ENCODE results near the gene AKIP1.

AKIP1 gene

DNA sequence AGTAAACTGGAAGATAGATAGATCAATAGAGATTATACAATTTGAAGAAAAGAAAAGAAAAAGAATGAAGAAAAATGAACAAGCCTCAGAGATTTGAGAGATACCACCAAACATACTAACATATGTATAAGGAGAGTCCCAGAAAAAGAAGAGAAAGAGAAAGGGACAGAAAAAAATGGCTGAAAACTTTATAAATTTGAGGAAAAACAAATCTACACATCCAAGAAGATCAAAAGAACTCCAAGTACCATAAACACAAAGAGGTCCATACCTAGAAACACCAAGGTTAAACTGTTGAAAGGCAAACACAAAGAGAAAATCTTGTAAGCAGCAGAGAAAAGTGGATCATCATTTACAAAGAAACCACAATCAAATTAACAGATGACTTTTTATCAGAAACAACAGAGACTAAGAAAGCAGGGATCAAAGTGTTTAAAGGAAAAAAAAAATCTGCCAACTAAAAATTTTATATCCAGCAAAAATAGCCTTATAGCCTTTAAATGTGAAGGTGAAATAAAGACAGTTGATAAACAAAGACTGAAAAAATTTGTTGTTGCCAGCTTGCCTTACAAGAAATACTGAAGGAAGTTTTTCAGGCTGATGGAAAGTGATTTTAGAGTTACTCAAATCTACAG, 11.8 kb upstream of the AKIP1 start:
- DNase-seq: no peak
- TF ChIP-seq GATA1 (IDR thresholded peaks at IDR 0.05; ENCODE audit: low read depth, low read length) (no peak), POLR2A (IDR thresholded peaks at IDR 0.05; ENCODE audit: low read length) (no peak)

DNA sequence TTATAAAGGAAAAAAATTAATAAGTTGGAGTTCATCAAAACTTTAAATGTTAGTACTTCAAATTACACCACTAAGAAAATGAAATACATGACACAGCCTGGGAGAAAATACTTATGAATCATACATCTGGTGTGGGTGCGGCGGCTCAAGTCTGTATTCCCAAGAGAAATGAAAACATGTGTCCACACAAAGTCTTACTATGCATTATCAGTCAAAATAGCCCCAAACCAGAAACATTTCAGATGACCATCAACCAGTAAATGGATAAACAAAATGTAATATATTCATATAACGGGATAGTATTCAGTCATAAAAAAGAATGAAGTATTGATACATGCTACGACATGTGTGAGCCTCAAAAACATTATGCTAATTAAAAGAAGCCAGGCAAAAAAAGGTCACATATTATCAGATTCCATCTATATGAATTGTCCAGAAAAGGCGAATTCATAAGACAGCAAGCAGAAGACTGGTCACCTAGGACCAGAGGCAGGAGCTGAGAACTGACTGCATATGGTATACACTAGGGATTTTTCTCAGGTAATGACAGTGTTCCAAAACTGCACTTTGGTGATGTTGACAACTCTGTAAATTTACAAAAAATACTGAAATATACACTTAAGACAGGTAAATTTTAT, 5.3 kb upstream of the AKIP1 start:
- DNase-seq: no peak
- TF ChIP-seq POLR2A (IDR thresholded peaks at IDR 0.05; ENCODE audit: low read length) (no peak), GATA1 (IDR thresholded peaks at IDR 0.05; ENCODE audit: low read depth, low read length) (no peak)

DNA sequence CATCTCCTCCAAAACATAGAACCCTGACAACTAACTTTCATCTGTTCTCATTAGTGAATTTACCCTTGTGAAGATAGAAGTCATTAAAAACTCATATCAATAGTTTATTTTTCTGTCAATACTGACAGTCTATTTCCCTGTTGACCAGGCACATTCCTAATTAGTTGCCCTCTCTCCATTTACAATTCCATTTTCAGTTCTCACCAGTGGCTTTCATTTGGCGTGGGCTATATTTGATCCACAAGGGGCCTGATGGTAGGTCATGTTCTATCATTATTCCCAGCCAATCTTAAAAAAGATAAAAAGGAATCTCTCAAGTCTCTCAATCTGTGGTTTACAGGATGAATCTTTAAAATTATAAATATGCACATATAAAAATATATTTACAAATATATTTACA, 3.9 kb upstream of the AKIP1 start:
- TF ChIP-seq GATA1 (IDR thresholded peaks at IDR 0.05; ENCODE audit: low read depth, low read length) (no peak), POLR2A (IDR thresholded peaks at IDR 0.05; ENCODE audit: low read length) (no peak)
- DNase-seq: no peak

DNA sequence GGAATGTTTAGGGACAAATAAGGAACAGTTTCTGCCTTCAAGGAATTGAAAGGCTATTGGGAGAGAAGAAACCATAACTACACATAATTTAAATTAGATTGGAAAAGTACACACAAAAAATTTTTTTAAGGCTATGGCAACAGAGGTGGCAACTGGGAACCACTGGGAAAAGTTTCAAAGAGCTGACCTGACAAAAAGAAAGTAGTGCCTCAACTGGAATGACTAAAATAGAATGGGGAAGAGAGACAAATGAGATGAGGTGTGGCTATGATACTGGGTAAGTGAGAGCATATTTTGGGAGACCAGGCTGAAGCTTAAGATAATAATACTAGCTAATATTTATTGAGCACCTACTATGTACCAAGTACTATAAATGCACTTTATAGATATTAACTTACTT, 2.9 kb upstream of the AKIP1 start:
- TF ChIP-seq POLR2A (IDR thresholded peaks at IDR 0.05; ENCODE audit: low read length) (no peak), GATA1 (IDR thresholded peaks at IDR 0.05; ENCODE audit: low read depth, low read length) (no peak)
- DNase-seq: no peak

DNA sequence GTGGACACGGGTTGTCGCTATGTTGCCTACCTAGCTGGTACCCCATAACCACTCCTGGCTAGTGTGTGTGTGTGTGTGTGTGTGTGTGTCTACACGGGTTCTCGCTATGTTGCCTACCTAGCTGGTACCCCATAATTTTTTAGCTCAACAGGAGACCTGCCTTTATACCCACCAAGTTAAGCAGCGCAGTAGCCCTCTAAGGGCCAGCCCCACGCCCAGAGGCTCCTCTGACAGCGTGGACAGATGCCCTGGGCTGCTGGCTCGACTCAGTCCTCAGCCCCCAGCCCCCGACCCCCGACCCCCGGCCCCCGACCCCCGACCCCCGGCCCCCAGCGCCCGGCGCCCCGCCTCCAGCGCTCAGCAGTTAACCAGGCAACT, 351 bp upstream of the AKIP1 start:
- TF ChIP-seq POLR2A (IDR thresholded peaks at IDR 0.05; ENCODE audit: low read length): no peak
- no peak for TF ChIP-seq GATA1 (IDR thresholded peaks at IDR 0.05; ENCODE audit: low read depth, low read length)
- no peak for DNase-seq

DNA sequence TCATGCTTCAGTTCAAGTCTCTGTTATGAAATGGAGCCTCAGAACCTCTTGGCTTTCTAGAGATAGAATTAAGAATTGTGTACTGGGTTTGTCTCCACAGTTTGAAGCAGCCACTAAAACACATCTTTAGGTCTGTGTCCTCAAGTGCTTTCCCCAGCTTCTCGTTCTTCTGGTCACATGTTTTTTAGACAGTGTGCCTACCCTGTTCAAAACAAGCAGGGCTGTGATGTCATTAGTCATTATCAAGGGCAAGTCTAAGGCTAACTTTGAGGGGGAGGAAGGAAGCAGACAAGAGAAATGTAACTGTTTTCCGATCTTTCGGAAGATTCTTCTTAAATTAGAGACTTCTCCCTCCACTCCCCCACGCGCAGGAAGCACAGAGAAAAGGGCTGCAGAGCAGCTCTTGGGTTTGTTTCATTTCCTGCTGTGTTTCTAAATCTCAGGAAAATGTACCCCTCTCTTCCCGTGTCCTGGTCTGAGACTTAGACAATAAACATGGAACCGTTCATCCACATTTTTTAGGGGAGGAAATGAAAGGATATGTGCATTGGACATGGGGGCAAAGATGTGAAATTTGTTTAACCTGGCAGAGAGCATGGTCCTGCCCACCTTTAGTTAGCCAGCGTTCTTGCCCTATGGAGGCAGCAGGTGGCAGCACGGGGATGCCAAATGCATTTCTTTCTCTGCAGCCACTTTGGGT, 3.1 kb downstream of the AKIP1 start:
- DNase-seq: peak; percentile 59 to 68
- TF ChIP-seq GATA1 (IDR thresholded peaks at IDR 0.05; ENCODE audit: low read depth, low read length): no peak
- peak; percentile 54 for TF ChIP-seq POLR2A (IDR thresholded peaks at IDR 0.05; ENCODE audit: low read length)

DNA sequence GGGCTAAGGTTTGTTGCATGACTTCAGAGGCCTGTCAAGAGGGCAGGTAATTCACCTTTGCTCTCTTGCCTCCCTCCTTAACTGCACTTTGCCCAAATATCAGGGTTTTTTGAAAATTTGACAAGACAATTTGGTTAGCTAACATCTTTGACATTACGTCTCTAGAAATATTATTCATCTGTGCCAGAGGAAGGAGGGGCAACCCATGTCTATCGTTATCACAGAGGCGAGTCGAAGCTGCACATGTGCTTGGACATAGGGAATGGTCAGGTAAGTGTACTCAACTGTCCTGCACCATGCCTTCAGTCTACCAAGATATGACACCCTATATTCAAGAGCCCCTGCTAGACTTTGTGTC, 3.7 kb downstream of the AKIP1 start:
- DNase-seq: no peak
- TF ChIP-seq POLR2A (IDR thresholded peaks at IDR 0.05; ENCODE audit: low read length) (no peak), GATA1 (IDR thresholded peaks at IDR 0.05; ENCODE audit: low read depth, low read length) (no peak)

DNA sequence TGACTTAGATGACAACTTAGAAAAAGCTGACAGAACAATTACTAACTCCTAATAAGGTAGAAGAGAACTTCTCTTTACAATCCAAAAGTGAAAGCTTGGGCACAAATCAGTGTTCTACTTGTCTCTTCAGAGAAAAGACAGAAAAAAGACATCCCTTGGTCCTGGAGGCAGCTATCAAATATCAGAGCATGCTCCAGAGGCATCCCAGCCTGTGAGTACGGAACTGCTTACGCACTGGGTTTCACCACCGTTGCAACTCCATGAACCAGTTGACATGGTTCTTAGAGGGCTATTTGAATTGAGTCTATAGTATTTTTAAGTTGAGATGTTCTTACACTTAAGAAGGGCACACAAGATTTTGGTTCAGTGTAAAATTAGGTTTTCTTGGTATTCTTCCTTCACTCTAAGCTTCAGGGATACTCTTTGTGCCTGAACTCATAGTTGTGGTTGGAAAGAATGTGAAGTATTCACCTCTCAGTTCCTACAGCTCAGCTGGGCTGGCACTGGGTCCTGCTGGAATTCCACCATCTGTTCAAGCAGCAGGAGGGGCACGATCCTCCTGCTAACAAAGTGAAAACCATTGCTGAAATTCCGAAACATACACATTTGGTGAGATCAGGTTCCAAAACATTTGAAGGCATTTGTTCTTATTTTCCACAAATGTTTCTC, 6.3 kb downstream of the AKIP1 start:
- DNase-seq: no peak
- TF ChIP-seq POLR2A (IDR thresholded peaks at IDR 0.05; ENCODE audit: low read length) (no peak), GATA1 (IDR thresholded peaks at IDR 0.05; ENCODE audit: low read depth, low read length) (no peak)

DNA sequence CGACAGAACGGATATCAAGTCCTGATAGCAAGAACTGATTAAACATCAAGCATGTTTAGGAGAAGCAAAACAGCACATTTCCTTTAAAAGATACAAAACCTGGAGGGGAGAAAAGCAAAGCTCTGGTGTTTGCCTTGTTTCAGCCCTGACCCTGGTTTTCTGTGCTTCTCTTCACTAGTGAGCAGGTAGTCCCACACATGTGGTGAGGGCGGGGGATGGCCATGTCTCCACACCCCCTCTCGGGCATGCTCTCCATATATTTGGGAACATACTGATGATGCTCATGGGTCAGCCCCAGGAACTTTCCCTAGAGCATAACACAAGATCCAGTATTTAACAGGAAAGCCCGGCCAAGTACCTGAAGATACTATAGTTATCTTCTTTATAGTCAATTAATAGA, 11.7 kb downstream of the AKIP1 start:
- no peak for DNase-seq
- TF ChIP-seq GATA1 (IDR thresholded peaks at IDR 0.05; ENCODE audit: low read depth, low read length): no peak
- no peak for TF ChIP-seq POLR2A (IDR thresholded peaks at IDR 0.05; ENCODE audit: low read length)

DNA sequence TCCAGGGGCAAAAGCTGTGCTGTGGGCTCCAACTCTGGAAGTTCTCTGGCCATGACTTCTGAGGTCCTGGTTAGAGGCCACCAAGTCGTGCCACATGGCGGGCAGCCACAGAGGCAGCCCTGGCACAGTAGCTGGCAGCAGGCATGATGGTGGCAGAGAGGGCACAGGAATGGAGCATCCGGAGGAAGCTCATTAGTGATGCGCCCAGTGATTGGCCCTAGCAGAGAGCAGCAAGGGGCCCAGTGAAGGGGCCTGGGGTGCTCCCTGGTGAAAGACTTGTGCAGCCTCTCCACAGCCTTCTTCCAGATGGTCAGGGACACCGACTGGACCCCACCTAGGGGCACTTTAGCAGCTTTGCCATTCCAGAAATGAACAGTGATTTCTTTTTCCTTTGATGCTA, 14.7 kb downstream of the AKIP1 start:
- DNase-seq: no peak
- TF ChIP-seq POLR2A (IDR thresholded peaks at IDR 0.05; ENCODE audit: low read length) (no peak), GATA1 (IDR thresholded peaks at IDR 0.05; ENCODE audit: low read depth, low read length) (no peak)

DNA sequence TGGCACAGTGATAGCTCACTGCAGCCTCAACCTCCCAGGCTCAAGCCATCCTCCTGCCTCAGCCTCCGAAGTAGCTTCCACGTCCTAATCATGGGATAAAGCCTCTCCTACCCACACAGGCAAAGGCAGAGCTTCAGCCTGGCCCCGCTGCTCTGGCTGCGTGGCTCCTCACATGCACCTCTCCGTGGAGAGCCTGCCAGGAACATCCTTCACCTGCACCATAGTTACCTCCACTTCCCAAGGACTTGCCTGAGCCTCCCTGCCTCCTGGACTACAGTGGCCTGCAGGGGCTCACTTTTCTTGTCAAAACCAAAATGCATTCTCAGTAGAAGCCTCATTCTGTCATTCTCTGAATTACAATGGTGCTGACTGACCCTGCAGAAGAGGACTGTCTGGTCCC, 15.2 kb downstream of the AKIP1 start:
- no peak for DNase-seq
- no peak for TF ChIP-seq GATA1 (IDR thresholded peaks at IDR 0.05; ENCODE audit: low read depth, low read length)
- no peak for TF ChIP-seq POLR2A (IDR thresholded peaks at IDR 0.05; ENCODE audit: low read length)

DNA sequence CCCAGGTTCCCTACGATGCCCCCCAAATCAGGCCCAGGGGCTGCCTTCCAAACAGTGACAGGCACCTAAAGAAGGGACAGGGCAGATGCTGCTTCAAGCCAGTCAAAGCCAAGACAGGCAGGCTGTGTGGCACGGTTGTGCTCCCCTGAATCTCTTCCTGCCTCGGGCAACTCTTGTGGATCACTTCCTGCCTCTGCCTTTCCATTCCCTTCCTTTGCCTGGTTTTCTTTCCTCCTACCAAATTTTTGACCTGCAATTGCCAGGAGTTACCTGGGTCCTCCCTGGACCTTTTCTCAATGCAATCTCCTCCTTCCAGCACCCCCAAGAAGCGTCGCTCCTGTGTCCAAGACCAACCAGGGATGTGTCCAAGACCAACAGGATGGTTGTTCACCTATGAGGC, 16.2 kb downstream of the AKIP1 start:
- TF ChIP-seq POLR2A (IDR thresholded peaks at IDR 0.05; ENCODE audit: low read length) (no peak), GATA1 (IDR thresholded peaks at IDR 0.05; ENCODE audit: low read depth, low read length) (no peak)
- DNase-seq: no peak

DNA sequence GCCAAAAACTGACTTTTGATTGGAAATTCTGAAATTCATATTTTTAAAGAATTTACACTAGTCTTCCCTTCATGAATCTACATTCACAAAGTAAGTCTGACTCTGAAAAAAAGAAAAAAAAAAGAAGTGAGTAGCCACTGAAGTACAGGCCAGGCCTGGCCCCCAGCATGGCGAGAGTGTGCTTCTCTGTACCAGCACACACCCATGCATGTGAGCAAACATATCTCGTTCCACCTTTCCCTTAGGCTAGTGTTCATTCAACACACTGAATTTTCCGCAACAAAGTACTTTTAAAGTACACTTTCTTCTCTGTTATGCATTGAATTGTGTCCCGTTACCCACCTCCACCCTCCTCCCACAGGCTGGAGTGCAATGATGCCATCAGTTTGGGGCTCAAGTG, 17.2 kb downstream of the AKIP1 start:
- no peak for DNase-seq
- TF ChIP-seq POLR2A (IDR thresholded peaks at IDR 0.05; ENCODE audit: low read length): no peak
- TF ChIP-seq GATA1 (IDR thresholded peaks at IDR 0.05; ENCODE audit: low read depth, low read length): no peak

DNA sequence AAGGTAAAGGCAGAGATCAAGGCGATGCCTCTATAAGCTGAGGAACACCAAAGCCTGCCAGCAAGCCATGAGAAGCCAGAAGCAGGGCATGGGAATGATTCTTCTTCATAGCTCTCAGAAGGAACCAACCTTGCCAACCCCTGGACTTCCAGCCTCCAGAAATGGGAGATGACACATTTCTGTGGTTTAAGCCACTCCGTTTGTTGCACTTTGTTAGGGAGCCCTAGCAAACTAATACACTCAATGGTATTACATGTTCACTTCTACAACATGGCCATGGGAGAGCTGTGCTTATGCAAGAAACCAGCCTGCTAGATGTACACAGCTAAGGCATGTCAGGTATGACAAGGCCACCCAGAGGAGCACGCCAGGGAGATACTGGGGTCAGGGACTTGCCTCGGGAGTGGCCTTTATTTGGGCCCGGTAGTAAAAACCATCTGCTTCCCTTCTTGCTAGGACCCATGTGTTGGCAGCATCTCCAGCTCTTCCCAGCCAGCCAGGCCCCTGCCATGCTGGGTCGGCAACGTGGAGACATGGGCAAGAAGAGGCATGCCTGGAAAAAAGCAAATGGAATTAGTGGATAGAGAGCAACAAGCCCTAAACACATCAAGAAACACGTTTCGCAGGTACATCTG, 18.1 kb downstream of the AKIP1 start:
- no peak for DNase-seq
- no peak for TF ChIP-seq GATA1 (IDR thresholded peaks at IDR 0.05; ENCODE audit: low read depth, low read length)
- no peak for TF ChIP-seq POLR2A (IDR thresholded peaks at IDR 0.05; ENCODE audit: low read length)

Data from erythroblast (primary cell).